Parathyroid adenoma (tissue), 2 donors: Measurements from ENCODE around the gene C1QTNF12.

ENCODE experiments used
- H2AFZ ChIP-seq: fragments of 300-600 bp; sonication (generic); one replicate; pipeline ENCODE4 v1.7.0; 2017; ENCODE audit warnings: antibody characterized with exemption, mild to moderate bottlenecking
- H3K27ac ChIP-seq: fragments of 300-600 bp; sonication (generic); one replicate; pipeline ENCODE4 v1.7.0; 2017
- H3K27me3 ChIP-seq: fragments of 300-600 bp; sonication (generic); one replicate; pipeline ENCODE4 v1.7.0; 2017; ENCODE audit warnings: low read length; ENCODE audit not compliant: control insufficient read depth, insufficient read depth
- H3K36me3 ChIP-seq: fragments of 300-600 bp; sonication (generic); one replicate; pipeline ENCODE4 v1.7.0; 2017; ENCODE audit warnings: low read length; ENCODE audit not compliant: control insufficient read depth, insufficient read depth
- H3K4me1 ChIP-seq: fragments of 300-600 bp; sonication (generic); one replicate; pipeline ENCODE4 v1.7.0; 2017; ENCODE audit warnings: control low read depth
- H3K4me2 ChIP-seq: fragments of 300-600 bp; sonication (generic); one replicate; pipeline ENCODE4 v1.7.0; 2017; ENCODE audit warnings: low read length
- H3K4me3 ChIP-seq: fragments of 300-600 bp; sonication (generic); one replicate; pipeline ENCODE4 v1.7.0; 2017; ENCODE audit warnings: low read depth, low read length
- H3K79me2 ChIP-seq: fragments of 300-600 bp; sonication (generic); one replicate; pipeline ENCODE4 v1.7.0; 2017; ENCODE audit warnings: control low read depth
- H3K9ac ChIP-seq: fragments of 300-600 bp; sonication (generic); one replicate; pipeline ENCODE4 v1.7.0; 2017; ENCODE audit warnings: mild to moderate bottlenecking
- H3K9me3 ChIP-seq: fragments of 300-600 bp; sonication (generic); one replicate; pipeline ENCODE4 v1.7.0; 2017; ENCODE audit warnings: low read length; ENCODE audit not compliant: control insufficient read depth
- TF ChIP-seq, protein P1 (sequence below): fragments of 300-600 bp; sonication (generic); IDR thresholded peaks from one replicate; pipeline ENCODE4 v1.7.0; 2017; ENCODE audit warnings: antibody characterized with exemption, mild to moderate bottlenecking
- donor health status: primary hyperparathyroidism.

The C1QTNF12 gene

DNA sequence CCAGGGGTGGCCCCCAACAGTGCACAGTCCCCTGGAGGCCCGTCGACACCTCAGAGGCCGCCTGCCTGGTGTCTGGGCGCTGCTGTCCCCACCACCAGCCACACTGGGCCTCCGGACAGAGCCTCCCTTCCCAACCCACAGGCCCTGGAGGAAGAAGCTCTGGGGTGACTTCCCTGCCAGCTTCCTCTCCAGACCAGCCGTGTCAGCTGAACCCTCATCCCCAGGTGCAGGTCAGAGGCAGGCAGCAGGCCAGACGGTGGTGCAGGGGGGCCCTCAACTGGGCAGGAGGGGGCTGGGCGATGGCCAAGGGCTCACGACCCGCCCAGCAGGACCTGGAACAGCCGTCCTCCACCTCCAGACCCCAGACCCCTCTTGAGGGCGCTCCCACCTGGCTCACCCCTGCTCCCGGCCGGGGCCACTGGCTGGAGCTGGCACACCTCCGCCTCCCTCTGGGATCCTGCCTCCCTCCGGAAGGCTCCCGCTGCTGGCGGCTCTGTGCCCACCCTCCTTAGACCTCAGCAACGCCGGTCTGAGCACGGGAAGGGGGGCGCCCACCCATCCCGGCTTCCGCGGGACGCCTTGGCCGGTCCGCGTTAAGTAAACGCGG is 40.6 kb downstream of the C1QTNF12 start:
- no peak overlapping the region for H3K27ac ChIP-seq
- peak overlapping the region; percentile 55 for H3K4me3 ChIP-seq
- TF ChIP-seq, protein P1, sequence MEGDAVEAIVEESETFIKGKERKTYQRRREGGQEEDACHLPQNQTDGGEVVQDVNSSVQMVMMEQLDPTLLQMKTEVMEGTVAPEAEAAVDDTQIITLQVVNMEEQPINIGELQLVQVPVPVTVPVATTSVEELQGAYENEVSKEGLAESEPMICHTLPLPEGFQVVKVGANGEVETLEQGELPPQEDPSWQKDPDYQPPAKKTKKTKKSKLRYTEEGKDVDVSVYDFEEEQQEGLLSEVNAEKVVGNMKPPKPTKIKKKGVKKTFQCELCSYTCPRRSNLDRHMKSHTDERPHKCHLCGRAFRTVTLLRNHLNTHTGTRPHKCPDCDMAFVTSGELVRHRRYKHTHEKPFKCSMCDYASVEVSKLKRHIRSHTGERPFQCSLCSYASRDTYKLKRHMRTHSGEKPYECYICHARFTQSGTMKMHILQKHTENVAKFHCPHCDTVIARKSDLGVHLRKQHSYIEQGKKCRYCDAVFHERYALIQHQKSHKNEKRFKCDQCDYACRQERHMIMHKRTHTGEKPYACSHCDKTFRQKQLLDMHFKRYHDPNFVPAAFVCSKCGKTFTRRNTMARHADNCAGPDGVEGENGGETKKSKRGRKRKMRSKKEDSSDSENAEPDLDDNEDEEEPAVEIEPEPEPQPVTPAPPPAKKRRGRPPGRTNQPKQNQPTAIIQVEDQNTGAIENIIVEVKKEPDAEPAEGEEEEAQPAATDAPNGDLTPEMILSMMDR, result no peak
- no peaks in the 10 kb centered on the region for H3K4me1 ChIP-seq
- no peaks in the 10 kb centered on the region for H3K27me3 ChIP-seq
- no peaks in the 10 kb centered on the region for H3K36me3 ChIP-seq
- H3K4me2 ChIP-seq, result peak overlapping the region; percentile 87
- H3K79me2 ChIP-seq, result no peaks in the 10 kb centered on the region
- no peak overlapping the region for H3K9ac ChIP-seq
- H2AFZ ChIP-seq, result peak overlapping the region; percentile 42
- no peaks in the 10 kb centered on the region for H3K9me3 ChIP-seq

DNA sequence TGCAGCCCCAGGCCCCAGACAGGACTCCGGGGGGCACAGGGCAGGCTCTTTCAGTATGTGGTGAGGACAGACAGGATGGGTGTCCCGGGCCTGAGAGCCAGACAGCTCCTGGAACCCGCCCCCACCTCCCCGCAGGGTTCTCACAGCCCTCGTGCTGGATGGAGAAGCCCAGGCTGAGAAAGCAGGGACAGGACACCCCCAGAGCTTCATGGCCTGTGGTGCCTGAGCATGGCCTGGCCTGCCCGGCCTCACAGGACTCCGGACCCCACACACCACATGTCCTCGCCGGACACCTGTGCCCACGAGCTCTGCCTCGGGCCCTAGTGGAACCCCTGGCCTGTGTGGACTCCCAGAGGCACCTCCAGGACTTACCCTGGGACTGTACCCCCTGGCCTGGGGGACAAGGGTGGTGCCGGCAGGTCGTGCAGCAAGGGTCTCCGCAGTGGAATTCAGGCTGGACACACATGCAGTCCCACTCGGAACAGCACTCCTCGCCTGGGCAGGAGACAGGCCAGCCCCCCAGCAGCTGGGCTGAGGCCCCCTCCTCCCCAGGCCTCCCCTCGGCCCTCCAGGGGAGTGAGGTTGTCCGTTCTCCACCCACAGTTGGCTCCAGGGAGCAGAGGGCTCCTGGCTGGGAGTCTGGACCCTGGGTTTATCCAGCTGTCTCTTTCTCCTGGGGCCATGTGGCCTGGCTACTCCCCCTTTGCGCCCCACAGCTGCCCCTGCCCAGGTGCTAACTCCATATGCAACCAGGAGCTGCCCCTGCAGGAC is 41.3 kb downstream of the C1QTNF12 start:
- no peaks in the 10 kb centered on the region for H3K9me3 ChIP-seq
- no peak overlapping the region for H2AFZ ChIP-seq
- H3K79me2 ChIP-seq, result no peaks in the 10 kb centered on the region
- TF ChIP-seq, protein P1, result no peak
- no peaks in the 10 kb centered on the region for H3K4me1 ChIP-seq
- H3K27me3 ChIP-seq, result no peaks in the 10 kb centered on the region
- no peak overlapping the region for H3K27ac ChIP-seq
- H3K4me2 ChIP-seq, result peak overlapping the region; percentile 87
- H3K9ac ChIP-seq, result no peak overlapping the region
- H3K36me3 ChIP-seq, result no peaks in the 10 kb centered on the region
- H3K4me3 ChIP-seq, result peak overlapping the region; percentile 55

DNA sequence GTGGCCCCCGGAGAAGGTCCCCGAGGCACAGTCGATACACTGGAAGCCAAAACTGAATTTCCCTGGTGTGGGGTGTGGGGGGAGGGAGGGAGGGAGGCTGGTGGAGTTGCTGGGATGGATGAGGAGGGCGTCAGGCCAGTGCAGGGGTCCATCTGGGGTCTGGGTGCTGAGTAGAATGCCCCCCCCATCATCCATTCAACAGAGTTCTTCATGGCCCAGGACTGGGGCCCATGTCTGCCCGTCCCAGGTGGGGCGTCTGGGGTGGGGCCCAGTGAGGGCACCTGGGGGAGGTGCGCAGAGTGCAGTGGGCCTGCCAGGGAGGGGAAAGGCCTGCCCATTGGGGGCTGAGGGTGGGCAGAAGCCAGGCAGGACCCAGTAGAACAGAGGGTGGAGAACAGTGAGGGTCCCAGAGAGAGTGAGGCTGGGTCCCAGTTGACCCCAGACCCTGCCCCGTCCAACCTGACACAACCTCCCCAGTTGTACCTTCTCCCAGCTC is 42.0 kb downstream of the C1QTNF12 start:
- H3K27me3 ChIP-seq, result no peaks in the 10 kb centered on the region
- no peaks in the 10 kb centered on the region for H3K36me3 ChIP-seq
- TF ChIP-seq, protein P1, result no peak
- H3K4me1 ChIP-seq, result no peaks in the 10 kb centered on the region
- no peaks in the 10 kb centered on the region for H3K79me2 ChIP-seq
- no peak overlapping the region for H2AFZ ChIP-seq
- no peak overlapping the region for H3K9ac ChIP-seq
- no peak overlapping the region for H3K4me3 ChIP-seq
- no peak overlapping the region for H3K4me2 ChIP-seq
- no peaks in the 10 kb centered on the region for H3K9me3 ChIP-seq
- H3K27ac ChIP-seq, result no peak overlapping the region

DNA sequence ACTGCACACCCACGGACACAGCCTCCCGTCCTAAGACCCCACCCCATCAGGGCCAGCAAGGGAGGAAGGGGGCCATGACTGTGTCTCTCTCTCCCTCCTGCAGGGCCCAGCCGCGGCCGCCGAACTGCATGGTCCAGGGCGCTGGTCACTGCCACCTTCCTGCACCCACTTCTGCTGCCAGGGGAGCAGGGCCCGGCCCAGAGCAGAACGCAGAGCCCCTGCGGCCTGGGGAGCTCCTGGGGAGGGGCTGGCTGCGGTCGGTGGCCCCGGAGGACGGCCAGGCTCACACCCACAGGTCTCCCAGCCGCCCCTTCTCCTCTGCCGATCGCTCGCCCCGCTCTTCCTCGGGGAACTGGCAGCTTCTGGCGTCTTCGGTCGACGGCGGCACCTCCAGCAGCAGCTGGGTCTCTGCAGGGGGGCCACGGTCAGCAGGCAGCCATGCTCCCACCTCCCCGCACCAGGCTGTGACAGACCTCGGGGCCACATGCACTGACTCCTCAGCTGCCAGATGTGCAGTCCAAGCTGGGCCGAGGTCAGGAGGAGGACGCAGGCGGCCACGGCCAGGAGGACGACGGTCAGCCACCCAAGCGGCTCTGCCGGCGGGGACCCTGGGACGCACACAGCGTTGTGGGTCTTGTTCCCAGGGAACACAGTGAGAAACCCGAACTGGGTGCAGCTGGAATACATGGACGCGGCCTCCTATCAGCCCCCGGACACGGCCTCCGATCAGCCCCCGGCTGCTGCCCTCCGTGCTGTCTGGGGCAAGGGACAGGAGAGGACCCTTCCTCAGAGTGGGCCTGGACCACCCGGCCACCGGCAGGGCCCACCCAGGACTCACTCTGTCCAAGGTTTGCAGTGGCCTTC is 42.7 kb downstream of the C1QTNF12 start:
- Histone ChIP-seq H3K4me2 (no peak overlapping the region), H3K4me3 (no peak overlapping the region), H3K79me2 (no peaks in the 10 kb centered on the region), H3K4me1 (no peaks in the 10 kb centered on the region), H3K36me3 (no peaks in the 10 kb centered on the region), H3K27me3 (no peaks in the 10 kb centered on the region), H2AFZ (no peak overlapping the region), H3K27ac (no peak overlapping the region), H3K9me3 (no peaks in the 10 kb centered on the region), H3K9ac (no peak overlapping the region)
- TF ChIP-seq, protein P1, result no peak
